DND-41 (cell line): ENCODE measurements around the gene ACVR2B.

Source experiments
- CTCF ChIP-seq: IDR thresholded peaks from 2 replicates; pipeline ENCODE4 v1.5.1; 2012; ENCODE audit warnings: borderline replicate concordance, low read length, moderate library complexity, mild to moderate bottlenecking; ENCODE audit not compliant: poor library complexity, severe bottlenecking; ENCODE audit errors: extremely low read depth
- EZH2 ChIP-seq: IDR thresholded peaks from 3 replicates; pipeline ENCODE4 v1.6.1; 2012; ENCODE audit warnings: borderline replicate concordance, low read depth, mild to moderate bottlenecking, moderate library complexity, low read length, inconsistent platforms; ENCODE audit not compliant: severe bottlenecking

- no peak for TF ChIP-seq CTCF
- no peak for TF ChIP-seq EZH2
Measured at GRCh38 chr3:38404286-38404685, 49.4 kb upstream of the ACVR2B start.
